GM19099 (cell line): ENCODE results near the gene CD209.
A peak's percentile ranks its signal among the peaks of the same experiment; 100 is the strongest.

ENCODE experiments used
- POLR2A ChIP-seq: IDR thresholded peaks from 3 replicates; pipeline ENCODE4 v1.6.1; 2011; ENCODE audit warnings: low read depth; ENCODE audit not compliant: insufficient read length; ENCODE audit errors: extremely low read depth

Gene CD209

GRCh38 chr19:7701654-7702457 is 45.5 kb downstream of the CD209 start, which contains the start of gene FCER2:
Gene FCER2, minus strand, starts transcription at chr19:7702131. Its CDS starts 2,371 bp downstream, at chr19:7699760.
- peak; percentile 27 for TF ChIP-seq POLR2A

DNA sequence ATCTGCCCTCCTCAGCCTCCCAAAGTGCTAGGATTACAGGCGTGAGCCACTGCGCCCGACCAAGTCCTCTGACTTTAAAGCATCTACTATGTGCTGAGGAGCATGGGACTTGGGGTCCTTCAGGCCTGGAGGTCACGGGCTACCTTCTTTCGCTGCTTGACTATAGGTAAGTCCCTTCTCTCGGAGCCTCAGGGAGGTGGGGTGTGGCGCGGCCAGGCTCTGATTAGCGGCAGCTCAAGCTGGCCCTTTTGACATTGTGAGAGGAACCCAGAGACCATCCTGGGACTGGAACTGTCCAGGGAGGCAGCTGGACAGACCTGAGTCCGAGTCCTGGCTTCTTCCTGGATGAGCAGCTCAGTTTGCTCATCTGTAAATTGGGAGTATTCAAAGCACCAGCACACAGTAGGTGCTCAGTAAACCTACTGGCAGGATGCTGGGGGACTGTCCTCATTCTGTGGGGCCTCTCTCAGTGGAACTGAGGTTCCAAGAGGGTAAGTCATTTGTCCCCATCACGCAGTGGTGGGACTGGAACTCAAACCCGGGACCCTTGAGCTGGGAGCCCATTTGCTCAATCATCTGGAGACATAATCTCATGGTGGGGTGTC is 46.2 kb downstream of the CD209 start:
- TF ChIP-seq POLR2A: no peak

GRCh38 chr19:7699417-7700401 is 47.6 kb downstream of the CD209 start:
- peak; percentile 37 for TF ChIP-seq POLR2A

GRCh38 chr19:7699003-7699402 is 48.3 kb downstream of the CD209 start:
- no peak for TF ChIP-seq POLR2A

DNA sequence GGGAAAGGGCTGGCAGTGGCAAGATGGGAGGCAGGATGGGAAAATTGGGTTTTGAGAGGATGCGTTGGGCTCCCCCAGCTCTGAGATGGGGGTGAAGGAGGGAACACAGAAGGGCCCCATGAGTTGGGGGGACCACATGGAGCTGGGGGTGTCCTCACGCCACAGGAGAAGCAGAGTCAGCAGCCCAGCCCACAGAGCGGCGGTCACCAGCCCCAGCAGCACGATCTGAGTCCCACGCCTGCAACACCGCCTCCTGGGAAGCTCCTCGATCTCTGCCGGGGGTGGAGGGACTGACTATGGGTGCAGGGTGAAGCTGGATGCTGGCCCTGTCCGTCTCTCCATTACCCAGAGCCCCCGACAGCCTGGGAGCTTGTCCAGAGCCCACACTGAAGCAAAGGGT is 48.8 kb downstream of the CD209 start:
- no peak for TF ChIP-seq POLR2A

DNA sequence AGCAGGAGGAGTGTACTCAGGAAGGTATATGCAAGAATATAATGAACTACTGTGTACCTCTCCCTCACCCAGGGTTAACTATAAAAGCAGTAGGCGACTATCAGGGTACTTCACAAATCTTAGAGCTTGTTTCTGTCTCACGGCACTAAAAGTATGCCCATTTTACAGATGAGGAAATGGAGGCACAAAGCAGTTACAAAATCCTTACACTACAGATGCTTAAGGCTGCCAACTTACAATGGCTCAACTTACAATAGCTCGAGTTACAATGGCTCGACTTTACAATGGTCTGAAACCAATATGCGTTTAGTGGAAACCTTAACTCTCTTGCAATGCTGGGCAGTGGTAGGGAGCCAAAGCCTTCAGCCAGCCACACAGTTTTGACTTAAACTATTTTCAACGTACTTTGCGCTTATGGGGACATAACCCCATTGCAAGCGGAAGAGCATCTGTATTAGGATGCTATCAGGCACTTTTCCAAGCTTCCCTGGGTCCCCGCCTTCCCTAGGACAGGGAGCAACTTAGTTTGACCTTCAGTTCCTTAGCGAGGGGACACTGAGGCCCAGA is 49.5 kb downstream of the CD209 start:
- TF ChIP-seq POLR2A: no peak

- TF ChIP-seq POLR2A: no peak
Observed at GRCh38 chr19:7694499-7694898, 52.8 kb downstream of the CD209 start.

DNA sequence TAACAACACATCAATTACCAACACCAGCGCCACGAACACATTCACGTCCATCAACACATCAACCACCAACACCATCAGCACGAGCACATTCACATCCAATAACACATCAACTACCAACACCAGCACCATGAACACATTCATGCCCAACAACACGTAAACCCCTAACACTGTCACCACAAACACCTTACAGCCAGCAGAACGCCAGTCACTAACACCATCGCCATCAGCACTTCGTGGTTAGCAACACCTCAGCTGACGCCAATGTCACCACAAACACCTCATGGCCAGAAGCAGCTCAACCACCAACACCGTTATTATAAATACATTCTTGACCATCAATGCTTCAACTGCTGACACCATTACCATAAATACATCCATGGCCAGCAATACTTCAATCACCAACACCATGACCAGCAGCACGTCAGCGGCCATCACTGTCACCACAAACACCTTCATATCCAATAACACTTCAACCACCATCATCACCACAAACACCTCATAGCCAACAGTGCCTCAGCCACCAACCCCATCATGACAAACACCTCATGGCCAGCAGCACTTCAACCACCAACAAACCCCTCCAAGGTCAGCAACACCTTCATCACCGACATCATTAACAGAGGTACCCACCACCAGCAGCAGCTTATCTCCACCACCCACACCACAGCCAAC is 54.8 kb downstream of the CD209 start:
- no peak for TF ChIP-seq POLR2A

- no peak for TF ChIP-seq POLR2A
Observed at GRCh38 chr19:7691497-7691896, 55.8 kb downstream of the CD209 start.

DNA sequence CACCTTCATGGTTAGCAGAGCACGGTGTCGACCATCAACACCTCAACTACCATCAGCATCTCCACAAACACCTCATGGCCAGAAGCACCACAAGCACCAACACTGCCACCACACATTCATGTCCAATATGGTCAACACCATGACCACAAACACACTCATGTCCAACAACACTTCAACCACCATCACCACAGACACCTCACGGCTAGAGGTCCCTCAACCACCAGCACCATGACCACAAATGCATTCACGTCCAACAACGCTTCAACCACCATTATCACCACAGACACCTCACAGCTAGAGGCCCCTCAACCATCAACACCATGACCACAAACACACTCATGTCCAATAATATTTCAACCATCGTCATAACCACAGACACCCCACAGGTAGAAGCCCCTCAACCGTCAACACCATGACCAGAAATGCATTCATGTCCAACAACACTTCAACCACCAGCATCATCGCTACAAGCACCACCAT is 56.5 kb downstream of the CD209 start:
- no peak for TF ChIP-seq POLR2A
